Amniotic stem cell (primary cell): ENCODE measurements around the gene BAIAP2.

Source experiments
- DNase-seq: peaks from one replicate; lab custom pipeline; 2025; lab: John Stamatoyannopoulos, UW

BAIAP2 gene

DNA sequence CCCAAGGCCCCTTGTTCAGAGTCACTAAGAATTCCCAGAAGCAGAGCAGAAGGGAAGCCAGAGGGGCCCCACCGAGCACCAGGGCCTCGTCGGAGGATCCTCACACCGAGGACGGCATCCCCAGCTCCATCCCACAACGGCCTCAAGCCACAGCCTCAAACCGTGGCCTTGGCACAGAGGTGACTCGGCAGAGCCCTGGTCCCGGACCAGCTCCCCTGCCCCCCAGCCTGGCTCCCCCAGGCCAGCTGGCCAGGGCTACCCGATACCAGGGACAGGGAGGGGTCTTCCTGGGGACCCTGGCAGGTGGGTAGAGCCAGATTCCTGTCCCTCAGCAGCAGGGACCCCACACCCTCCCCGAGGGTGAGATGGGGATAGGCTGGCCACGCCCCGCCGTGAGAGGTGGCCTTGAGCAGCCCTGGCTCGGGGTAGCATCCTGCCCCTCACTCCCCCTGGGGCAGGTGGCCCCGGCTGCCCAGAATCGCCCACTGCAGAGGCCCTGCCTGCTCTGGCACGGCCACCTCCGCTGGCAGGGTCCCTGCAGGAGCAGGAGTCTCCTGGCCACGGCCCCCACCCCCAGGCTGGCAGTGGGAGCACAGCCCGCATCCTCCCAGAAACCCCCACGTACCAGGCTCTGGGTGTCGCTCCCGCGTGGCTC is 124.8 kb downstream of the BAIAP2 start:
- DNase-seq: no peak

DNA sequence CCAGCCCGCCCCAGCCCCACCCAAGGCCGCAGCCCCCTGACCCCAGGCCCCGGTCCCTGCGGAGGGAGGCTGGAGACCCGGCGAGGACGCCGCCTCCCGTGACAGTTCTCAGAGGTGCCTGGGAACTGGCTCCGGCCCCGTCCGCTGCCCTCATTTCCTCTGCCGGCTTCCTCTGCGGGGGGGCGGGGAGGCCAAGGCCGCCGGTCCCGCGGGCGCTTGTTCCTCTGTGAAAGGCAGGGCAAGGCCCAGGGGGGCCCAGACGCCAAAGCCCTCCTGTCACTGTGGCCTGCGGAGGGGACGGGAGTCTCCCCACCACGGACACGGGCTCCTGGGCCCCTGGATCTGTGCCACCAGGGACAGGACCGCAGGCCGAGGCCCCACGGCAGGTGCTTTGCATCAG is 125.4 kb downstream of the BAIAP2 start:
- DNase-seq: no peak

DNA sequence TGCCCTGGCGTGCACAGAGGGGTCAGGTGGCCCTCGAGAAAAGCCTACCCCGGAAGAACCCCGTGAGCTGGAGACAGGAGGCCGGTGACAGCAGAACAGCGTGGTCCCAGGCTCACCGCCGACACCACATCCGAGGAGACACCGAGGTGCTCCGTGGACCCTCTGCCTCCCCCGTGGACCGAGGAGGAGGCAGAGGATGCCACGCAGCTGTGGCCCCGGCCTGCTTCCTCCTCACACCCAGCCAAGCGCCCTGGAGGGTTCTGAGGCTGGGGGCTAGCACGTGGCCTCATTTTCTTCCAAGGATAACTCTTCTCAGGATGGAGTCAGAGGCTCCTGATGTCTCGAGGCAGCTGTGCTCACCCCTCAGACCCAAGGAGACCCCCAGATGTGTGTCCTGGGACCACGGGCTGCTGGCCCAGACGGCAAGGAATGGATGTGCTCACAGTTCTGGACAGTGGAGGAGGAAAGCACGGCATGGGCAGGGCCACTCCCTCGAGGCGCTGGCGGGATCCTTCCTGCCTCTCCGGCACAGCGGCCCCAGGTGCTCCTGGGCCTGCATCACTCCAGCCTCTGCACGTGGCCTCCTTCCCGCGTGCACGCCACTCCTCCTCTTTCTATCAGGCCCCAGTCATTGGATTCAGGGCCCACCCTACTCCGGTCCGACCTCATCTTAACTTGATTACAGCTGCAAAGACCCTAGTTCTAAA is 125.9 kb downstream of the BAIAP2 start:
- no peak for DNase-seq

DNA sequence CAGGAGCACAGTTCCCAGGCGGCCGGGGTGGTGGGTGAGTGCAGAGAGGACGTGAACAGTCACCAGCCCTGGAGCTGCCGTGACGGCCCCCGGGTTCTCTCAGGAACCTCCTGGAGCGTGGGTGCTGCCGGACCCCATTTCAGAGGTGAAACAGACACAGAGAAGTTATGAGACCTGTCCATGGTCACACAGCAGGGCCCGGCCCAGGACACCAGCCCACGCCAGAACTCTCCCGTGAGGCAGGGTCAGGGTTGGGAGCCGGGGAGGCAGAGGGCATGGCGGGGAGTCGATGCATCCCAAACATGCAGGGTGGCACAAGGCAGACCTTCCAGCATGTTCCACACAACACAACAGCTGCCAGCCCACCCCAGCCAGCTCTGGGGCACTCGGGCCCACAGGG is 126.6 kb downstream of the BAIAP2 start:
- no peak for DNase-seq

DNA sequence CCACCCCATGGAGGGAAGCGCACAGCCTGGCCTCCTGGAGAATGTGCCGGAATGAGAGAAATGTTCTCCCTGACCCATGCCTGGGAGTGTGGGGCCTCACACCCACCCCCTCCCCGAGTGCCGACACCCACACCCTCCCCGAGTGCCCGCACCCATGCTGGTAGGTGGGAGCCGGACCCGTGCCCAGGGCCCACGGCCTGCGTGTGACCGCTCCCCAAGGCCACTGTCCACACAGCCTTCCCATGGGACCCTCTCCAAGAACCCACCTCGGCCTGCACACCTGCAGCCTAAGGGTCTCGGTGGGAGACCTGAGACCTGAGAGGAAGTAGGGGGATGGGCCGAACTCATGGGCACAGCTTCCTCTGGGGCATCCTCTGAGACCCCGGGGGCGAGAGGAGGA is 127.0 kb downstream of the BAIAP2 start:
- no peak for DNase-seq

DNA sequence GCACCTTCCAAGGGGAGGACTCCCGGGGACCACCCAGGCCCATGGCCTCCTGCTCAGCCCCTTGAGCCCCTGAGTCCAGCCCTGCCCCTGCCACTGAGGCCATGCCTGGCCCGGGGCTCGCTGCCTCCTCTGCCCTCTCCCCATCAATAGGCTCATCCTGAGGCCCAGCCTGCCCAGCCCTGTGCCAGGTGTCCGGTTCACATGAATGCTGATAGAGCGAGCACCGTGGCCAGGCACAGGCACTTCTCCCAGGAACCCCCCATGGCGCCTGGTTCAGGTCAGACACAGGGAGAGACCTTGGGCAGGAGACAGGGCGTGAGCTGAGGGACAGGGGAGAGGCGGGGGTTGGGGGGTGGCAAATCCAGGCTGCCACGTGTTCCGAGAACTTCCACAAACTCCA is 127.5 kb downstream of the BAIAP2 start:
- DNase-seq: no peak

DNA sequence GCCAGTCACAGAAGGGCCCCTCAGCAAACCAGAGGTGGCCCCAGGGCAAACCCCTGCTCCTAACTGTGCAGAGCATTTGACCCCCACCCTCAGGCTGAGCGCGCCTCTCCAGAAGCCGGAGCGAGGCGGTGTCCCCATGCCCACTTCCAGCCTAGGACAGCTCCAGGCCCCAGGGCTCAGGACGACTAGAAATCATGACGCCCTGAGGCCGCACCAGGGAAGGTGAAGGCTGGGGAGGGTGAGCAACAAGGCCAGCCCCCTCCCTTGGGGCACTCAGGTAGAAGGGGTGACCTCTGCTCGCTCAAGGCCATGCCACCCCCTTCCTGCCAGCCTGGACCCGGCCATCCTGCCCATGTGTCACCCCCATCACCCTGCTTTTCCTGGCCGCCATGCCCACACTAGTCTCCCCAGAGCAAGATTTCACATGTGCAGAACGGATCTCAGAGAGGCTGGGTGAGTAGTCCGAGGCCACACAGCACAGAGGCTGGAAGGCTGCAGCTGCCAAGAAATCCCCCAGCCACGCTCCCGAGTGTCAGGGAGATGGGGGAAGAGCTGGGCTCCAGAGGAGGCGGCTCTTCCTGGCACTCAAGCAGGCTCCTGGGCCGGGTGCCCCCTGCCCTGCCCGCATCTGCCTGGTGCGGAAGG is 128.2 kb downstream of the BAIAP2 start:
- DNase-seq: no peak

DNA sequence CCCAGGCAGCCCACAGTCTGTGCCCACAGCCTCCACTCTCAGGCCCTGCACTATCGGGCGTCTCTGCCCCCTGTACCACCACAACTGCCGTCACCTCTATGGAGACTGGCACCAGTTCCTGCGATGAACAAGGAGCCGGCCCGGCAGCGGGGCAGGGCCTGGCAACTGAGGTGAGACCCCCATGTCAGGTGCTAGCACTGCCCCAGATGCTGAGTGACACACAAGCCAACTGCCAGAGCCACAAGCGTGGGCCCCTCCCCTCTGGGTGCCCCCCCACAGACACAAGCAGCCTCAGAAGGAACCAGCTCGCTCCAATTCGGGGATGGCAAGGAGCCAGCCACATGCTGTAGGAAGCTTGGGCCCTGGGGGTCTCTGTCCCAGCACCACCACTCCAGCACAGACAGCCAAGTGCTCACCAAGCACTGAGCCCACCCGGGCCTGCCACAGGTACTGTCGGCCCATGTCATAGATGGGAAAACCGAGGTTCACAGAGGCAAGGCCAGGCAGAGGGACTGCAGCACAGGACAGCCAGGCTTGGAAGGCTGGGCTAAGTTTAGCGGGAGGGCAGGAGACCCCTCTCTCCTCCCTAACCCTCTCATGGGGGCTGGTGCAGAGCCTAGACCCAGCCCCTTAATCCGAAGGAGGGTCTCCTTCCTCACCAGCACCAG is 128.9 kb downstream of the BAIAP2 start:
- DNase-seq: no peak

DNA sequence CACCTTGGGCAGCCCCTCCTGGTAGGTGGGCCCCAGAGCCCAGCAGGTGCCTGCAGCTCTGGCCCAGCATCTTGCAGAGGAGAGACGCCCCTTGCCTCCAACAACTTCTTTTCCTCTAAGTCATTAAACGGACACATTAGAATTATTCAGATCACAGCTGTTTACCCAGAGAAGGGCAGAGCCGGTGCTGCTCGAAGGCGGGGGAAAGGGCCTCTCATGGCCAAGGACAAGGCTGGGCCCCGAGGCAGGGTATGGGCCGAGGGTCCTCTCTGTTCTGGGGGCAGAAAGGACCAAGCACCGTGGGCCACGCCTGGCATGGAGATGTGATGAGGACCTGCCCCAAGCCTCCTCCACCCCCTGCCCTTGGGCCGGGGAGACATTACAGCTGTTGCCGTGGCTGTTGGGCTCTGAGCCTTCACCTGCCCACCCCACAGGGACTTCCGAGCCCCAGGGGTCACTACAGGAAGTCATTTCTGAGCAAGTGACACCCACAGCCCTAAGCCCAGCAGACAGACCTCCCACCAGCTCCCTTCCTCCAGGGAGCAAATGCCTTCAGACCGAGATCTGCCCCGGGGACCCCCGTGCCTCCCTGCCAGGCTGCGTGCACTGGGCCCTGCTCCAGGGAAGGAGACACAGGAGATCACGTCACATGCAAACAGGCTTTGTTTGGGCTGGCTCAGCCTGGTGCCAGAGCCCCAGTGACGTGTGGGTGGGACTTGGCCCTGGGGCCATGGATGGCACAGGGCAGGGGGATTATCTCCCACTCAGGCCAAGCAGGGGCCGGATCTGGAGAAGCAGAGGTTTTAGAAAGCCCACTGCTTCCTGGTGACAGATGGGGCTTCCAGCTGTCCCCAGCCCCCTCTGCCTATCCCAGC is 129.7 kb downstream of the BAIAP2 start:
- DNase-seq: no peak

DNA sequence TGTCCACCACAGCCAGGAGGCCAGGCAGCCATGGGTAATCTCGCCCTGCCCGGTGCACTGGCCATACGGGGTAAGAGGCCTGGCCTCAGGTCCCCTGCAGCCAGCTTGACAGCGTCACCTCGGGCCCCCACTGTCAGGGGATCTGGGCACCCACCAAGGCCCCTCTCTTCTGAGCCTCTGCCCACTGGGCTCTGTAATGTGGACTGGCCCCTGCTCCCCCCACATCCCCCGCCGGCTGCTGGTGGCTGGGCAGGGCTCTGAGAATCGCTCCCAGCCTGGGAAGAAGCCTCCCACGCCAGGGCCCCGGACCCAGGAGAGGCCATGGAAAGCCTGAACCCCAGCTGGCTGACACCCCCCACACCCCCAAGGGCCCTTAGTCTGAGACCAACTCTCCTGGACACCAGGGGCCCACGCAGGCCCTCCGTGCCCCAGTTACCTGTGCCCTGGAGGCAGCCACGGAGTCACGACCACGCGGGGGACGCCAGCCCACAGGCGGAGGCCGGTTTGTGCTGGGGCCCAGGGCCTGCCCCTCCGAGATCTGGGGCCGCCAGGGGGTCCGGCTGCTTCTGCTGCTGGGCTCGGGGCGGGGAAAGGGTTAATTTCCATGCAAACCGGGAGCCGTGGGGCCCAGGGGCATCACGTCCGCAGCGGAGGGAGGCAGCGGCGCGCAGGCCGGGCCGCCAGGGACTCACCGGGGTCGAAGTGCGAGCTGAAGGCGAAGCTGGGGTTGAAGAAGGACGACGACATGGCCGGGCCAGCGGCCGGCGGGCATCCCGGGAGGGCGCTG is 130.5 kb downstream of the BAIAP2 start, which contains the start of gene PVALEF:
PVALEF (plus strand) TSS at position 262 of the 787 bp plus-strand sequence. CDS start 15,720 bp downstream, outside the sequence.
- no peak for DNase-seq

DNA sequence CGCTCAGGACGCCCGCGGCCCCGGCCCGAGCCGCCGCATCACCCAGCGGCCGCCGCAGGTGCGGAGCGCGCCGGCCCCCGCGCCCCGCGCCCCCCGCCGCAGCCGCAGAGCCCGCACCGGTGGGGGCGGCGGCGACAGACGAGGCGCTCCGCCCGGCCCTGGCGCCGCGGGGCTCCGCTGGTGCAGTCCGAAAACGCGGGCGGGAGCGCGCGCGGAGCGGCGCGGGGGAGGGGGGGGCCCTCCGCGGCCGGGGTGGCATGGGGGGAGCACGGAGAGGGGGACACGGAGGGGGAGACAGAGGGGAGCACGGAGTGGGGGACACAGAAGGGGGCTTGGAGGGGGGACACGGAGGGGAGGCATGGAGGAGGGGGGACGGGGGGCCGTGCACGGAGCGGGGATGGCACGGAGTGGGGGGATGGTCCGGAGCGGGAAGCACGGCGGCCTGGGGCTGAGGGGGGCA is 131.1 kb downstream of the BAIAP2 start, which contains the start of gene AATK:
AATK (minus strand) TSS at position 189 of the 460 bp plus-strand sequence. CDS start 229 bp downstream, outside the sequence.
- no peak for DNase-seq
